ENCODE data around the gene ATXN2L. TPM values are rescaled to one million over a fixed set of nuclear protein-coding genes. Genes with fewer than 3 reads are reported as not detected.

Gene ATXN2L
- total and polyA plus RNA-seq, 2 of the 4 experiments (the other 2 are of a cell fraction), result 12.9 to 58.8 TPM

GRCh38 chr16:28837672-28838557 is 15.1 kb downstream of the ATXN2L start (continued):
- no peak for TF ChIP-seq MAZ (IDR thresholded peaks at IDR 0.05; ENCODE audit: borderline replicate concordance, low read depth, low read length)

- H2BK15ac ChIP-seq (ENCODE audit: low read depth, low read length), result no peak overlapping the region
- H3K56ac ChIP-seq (ENCODE audit: extremely low read depth, insufficient read depth, low read length), result no peak overlapping the region
- dilution Hi-C loops (cut with HindIII; ENCODE audit: low sequenced_read_pairs, unreplicated experiment) (no loop called here), intact Hi-C loops (cut with micrococcal nuclease) (no loop called here), in situ Hi-C loops (cut with MboI; ENCODE audit: low sequenced_read_pairs) (no loop called here)
- no peak overlapping the region for H2AK5ac ChIP-seq (ENCODE audit: low read depth, low read length)
- no peak overlapping the region for H2AK9ac ChIP-seq (replicated peaks; ENCODE audit: low read depth, low read length, poor library complexity)
- no peak overlapping the region for H3K9ac ChIP-seq (ENCODE audit: low read depth, low read length)
- H3K4me2 ChIP-seq (ENCODE audit: low read depth, low read length), result no peak overlapping the region
- no peak overlapping the region for H3K27ac ChIP-seq (ENCODE audit: insufficient read depth, low read length)
- H2BK20ac ChIP-seq (ENCODE audit: low read depth, low read length), result no peak overlapping the region
- peaks cover 66% of the 10 kb centered on the region for H3K36me3 ChIP-seq (ENCODE audit: control insufficient read depth, insufficient read depth, low read length)
- no peaks in the 10 kb centered on the region for H3K9me3 ChIP-seq (ENCODE audit: control insufficient read depth, insufficient read depth, low read length)
- peaks cover 24% of the 10 kb centered on the region; the same call in 1 of the 2 replicates for H4K20me1 ChIP-seq (ENCODE audit: insufficient read depth, low read length)
- H3K4me1 ChIP-seq (ENCODE audit: control insufficient read depth, insufficient read depth, low read length), result no peaks in the 10 kb centered on the region
- no peak overlapping the region for H2AFZ ChIP-seq (replicated peaks; ENCODE audit: low read length, poor library complexity)
- H3K4ac ChIP-seq (ENCODE audit: low read depth, low read length), result no peak overlapping the region
- BruUV-seq (replicated peaks), result no TSS peak
- H3K9me1 ChIP-seq (ENCODE audit: insufficient read depth, low read length), result no peaks in the 10 kb centered on the region
- no peak overlapping the region for H3K18ac ChIP-seq (ENCODE audit: low read depth, low read length)
- H3K23ac ChIP-seq (ENCODE audit: low read depth, low read length), result no peak overlapping the region
- H2BK5ac ChIP-seq (ENCODE audit: low read depth, low read length, poor library complexity, severe bottlenecking), result no peak overlapping the region
- H3K79me1 ChIP-seq (ENCODE audit: low read depth in 1 of 2, low read length in 2 of 2), result peaks cover 3 to 15% of the 10 kb centered on the region in 2 experiments; a peak in 2 of 4 replicates
- no CpG with 5 or more reads among the region's 1 CpG for WGBS, 2 experiments (ENCODE audit: extremely low coverage in 2 of 2, insufficient read length in 1 of 2)
- no peak overlapping the region for H4K91ac ChIP-seq (ENCODE audit: insufficient read depth, low read depth, low read length)
- ATAC-seq (ENCODE audit: low read depth) (no peak), DNase-seq (no peak)
- no peak overlapping the region for H3K4me3 ChIP-seq (ENCODE audit: insufficient read depth, low read depth, low read length)
- no peak for TF ChIP-seq SMC3 (IDR thresholded peaks at IDR 0.05; ENCODE audit: low read depth, low read length)
- TF ChIP-seq USF2 (IDR thresholded peaks at IDR 0.05; ENCODE audit: low read depth, low read length), result no peak
- TF ChIP-seq RFX5 (IDR thresholded peaks at IDR 0.05; ENCODE audit: low read depth, low read length), result no peak
- no peak for TF ChIP-seq CEBPB (IDR thresholded peaks at IDR 0.05; ENCODE audit: low read depth, low read length)
- TF ChIP-seq ELK1 (IDR thresholded peaks at IDR 0.05; ENCODE audit: borderline replicate concordance, low read depth, low read length), result no peak
- no peak for TF ChIP-seq BHLHE40 (IDR thresholded peaks at IDR 0.05; ENCODE audit: low read depth, low read length)
- no peak for TF ChIP-seq RAD21 (IDR thresholded peaks at IDR 0.05; ENCODE audit: low read length)
- TF ChIP-seq NFE2L2 (IDR thresholded peaks at IDR 0.05; ENCODE audit: low read depth, low read length), result no peak
- TF ChIP-seq CTCF (conservative IDR thresholded peaks at IDR 0.05; ENCODE audit: low read depth, low read length), result no peak
- TF ChIP-seq RCOR1 (IDR thresholded peaks at IDR 0.05; ENCODE audit: insufficient replicate concordance, low read length), result no peak
- no peak for TF ChIP-seq MAZ (IDR thresholded peaks at IDR 0.05; ENCODE audit: borderline replicate concordance, low read depth, low read length)
- no peak for TF ChIP-seq CHD1 (IDR thresholded peaks at IDR 0.05; ENCODE audit: low read depth, low read length)
- no peak overlapping the region for H4K5ac ChIP-seq (ENCODE audit: low read depth, low read length)
- H4K8ac ChIP-seq (ENCODE audit: low read depth in 2 of 2, low read length in 2 of 2), result no peak overlapping the region
- H2BK120ac ChIP-seq (ENCODE audit: low read depth, low read length), result no peak overlapping the region
- POLR2A ChIA-PET (ENCODE audit: unreplicated experiment), result no interaction called here
- H3K27me3 ChIP-seq (ENCODE audit: control insufficient read depth, insufficient read depth, low read length), result no peaks in the 10 kb centered on the region
- CTCF ChIA-PET, result no interaction called here
- H3K14ac ChIP-seq (replicated peaks; ENCODE audit: low read depth, low read length), result no peak overlapping the region
Measured at GRCh38 chr16:28838558-28838918, 15.7 kb downstream of the ATXN2L start.

Measured in IMR-90 (cell line).